ENCODE data around the gene ZC3H7B. TPM values are rescaled to one million over a fixed set of nuclear protein-coding genes. Genes with fewer than 3 reads are reported as not detected.

Gene ZC3H7B
- total and polyA plus RNA-seq, 2 donors (not counting 3 experiments of a cell fraction or from before 2014, with no cell fraction given) = 66.8 to 95.9 TPM

DNA sequence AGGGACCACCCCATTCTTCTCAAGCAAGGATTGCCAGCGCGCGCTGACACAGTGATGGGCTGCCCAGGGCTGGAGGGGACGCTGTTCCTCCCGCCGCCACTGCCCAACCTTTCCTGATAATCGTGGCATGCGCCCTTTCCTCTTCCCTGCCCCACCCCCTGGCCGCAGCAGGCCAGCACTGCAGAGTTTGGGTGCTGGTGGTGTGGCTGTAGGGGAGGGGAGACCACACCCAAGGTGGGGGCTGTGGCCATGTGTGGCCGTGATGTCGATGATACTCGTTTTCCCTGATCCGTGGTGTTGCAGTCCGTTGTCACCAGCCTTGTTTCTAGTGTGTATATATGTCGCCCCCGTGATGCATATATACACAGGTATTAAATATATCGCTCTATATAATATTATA, 57.6 kb downstream of the ZC3H7B start:
- dilution Hi-C loops (cut with MboI; ENCODE audit: extremely low pct_ligation_motif_present, low sequenced_read_pairs) (no loop called here), intact Hi-C loops (cut with micrococcal nuclease) (no loop called here)
- POLR2A ChIA-PET = no interaction called here
- FAIRE-seq (no peak), DNase-seq (ENCODE audit: low read depth, low spot score) (no peak)
- Histone ChIP-seq H3K4me3 (replicated peaks in 1 of 3; ENCODE audit: insufficient read depth in 1 of 3, low read depth in 1 of 3, low read length in 3 of 3) (no peak overlapping the region), H3K36me3 (ENCODE audit: control insufficient read depth in 2 of 2, extremely low read depth in 1 of 2, insufficient read depth in 2 of 2, low read length in 2 of 2) (peaks cover 3 to 42% of the 10 kb centered on the region in 2 experiments), H3K9ac (replicated peaks; ENCODE audit: extremely low read depth, insufficient read depth, low read length) (no peak overlapping the region), H3K4me2 (ENCODE audit: insufficient read depth, low read length) (no peak overlapping the region), H3K27me3 (ENCODE audit: control insufficient read depth in 2 of 2, insufficient read depth in 2 of 2, low read length in 2 of 2) (no peaks in the 10 kb centered on the region), H4K20me1 (replicated peaks; ENCODE audit: control insufficient read depth, extremely low read depth, insufficient read depth, low read length) (no peaks in the 10 kb centered on the region), H3K27ac (ENCODE audit: insufficient read depth, low read depth, low read length) (no peak overlapping the region), H3K9me1 (replicated peaks; ENCODE audit: control insufficient read depth, extremely low read depth, insufficient read depth, low read length) (no peaks in the 10 kb centered on the region), H2AFZ (ENCODE audit: low read depth, low read length) (no peak overlapping the region), H3K4me1 (ENCODE audit: control insufficient read depth, extremely low read depth, insufficient read depth, low read length) (no peaks in the 10 kb centered on the region), H3K9me3 (replicated peaks; ENCODE audit: control insufficient read depth, insufficient read depth, low read length) (no peaks in the 10 kb centered on the region), H3K79me2 (ENCODE audit: control insufficient read depth, insufficient read depth, low read length) (no peaks in the 10 kb centered on the region)
- CTCF ChIA-PET = no interaction called here
- TF ChIP-seq JUN (IDR thresholded peaks at IDR 0.05; ENCODE audit: borderline replicate concordance, insufficient read depth, insufficient read length, low read depth) = no peak
- TF ChIP-seq, protein P1, sequence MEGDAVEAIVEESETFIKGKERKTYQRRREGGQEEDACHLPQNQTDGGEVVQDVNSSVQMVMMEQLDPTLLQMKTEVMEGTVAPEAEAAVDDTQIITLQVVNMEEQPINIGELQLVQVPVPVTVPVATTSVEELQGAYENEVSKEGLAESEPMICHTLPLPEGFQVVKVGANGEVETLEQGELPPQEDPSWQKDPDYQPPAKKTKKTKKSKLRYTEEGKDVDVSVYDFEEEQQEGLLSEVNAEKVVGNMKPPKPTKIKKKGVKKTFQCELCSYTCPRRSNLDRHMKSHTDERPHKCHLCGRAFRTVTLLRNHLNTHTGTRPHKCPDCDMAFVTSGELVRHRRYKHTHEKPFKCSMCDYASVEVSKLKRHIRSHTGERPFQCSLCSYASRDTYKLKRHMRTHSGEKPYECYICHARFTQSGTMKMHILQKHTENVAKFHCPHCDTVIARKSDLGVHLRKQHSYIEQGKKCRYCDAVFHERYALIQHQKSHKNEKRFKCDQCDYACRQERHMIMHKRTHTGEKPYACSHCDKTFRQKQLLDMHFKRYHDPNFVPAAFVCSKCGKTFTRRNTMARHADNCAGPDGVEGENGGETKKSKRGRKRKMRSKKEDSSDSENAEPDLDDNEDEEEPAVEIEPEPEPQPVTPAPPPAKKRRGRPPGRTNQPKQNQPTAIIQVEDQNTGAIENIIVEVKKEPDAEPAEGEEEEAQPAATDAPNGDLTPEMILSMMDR (IDR thresholded peaks at IDR 0.05; ENCODE audit: extremely low read depth in 1 of 2, insufficient read depth in 1 of 2, low read depth in 1 of 2, low read length in 2 of 2) = no peak
- TF ChIP-seq, protein P2, sequence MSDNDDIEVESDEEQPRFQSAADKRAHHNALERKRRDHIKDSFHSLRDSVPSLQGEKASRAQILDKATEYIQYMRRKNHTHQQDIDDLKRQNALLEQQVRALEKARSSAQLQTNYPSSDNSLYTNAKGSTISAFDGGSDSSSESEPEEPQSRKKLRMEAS (IDR thresholded peaks at IDR 0.05; ENCODE audit: insufficient read depth, insufficient read length) = no peak
- TF ChIP-seq MYC (IDR thresholded peaks at IDR 0.05; ENCODE audit: low read depth, low read length) = no peak
- TF ChIP-seq GATA2 (IDR thresholded peaks at IDR 0.05; ENCODE audit: insufficient read depth, insufficient read length, low read depth, low read length) = no peak
- no peak for TF ChIP-seq POLR2A (IDR thresholded peaks at IDR 0.05; ENCODE audit: low read depth, low read length)
- TF ChIP-seq POLR2AphosphoS5 (IDR thresholded peaks at IDR 0.05; ENCODE audit: insufficient read depth, low read depth, low read length) = no peak
- TF ChIP-seq FOS (IDR thresholded peaks at IDR 0.05; ENCODE audit: borderline replicate concordance, insufficient read depth, low read length) = no peak
- no peak for TF ChIP-seq EZH2 (IDR thresholded peaks at IDR 0.05; ENCODE audit: borderline replicate concordance, low read depth, low read length, severe bottlenecking)
- BruUV-seq (replicated peaks) = no TSS peak

Data from endothelial cell of umbilical vein (primary cell).